GM23338 (cell line): ENCODE results near the gene MTREX. TPM values are rescaled to one million over a fixed set of nuclear protein-coding genes. Genes with fewer than 3 reads are reported as not detected.
A peak's percentile ranks its signal among the peaks of the same experiment; 100 is the strongest.

Experiments
- ATAC-seq: fragments of 200-7000 bp; cut with Tn5 transposase; 3 replicates; pipeline ENCODE4 v1.9.1; 2020
- DNase-seq: peaks from one replicate; pipeline ENCODE4 v3.0.0-alpha.2; 2015; ENCODE audit warnings: low spot score
- H2AFZ ChIP-seq: fragments of 200-600 bp; sonication (generic); 2 replicates; pipeline ENCODE4 v1.8.0; 2016; ENCODE audit warnings: antibody characterized with exemption, mild to moderate bottlenecking, moderate library complexity
- H3F3A ChIP-seq: fragments of 200-600 bp; sonication (generic); replicated peaks from 2 replicates; pipeline ENCODE4 v1.8.0; 2017; ENCODE audit warnings: antibody characterized with exemption, mixed run types, low read depth
- H3K27ac ChIP-seq: fragments of 200-600 bp; sonication (generic); 2 replicates; pipeline ENCODE4 v1.6.1; 2016; ENCODE audit warnings: low read depth
- H3K27me3 ChIP-seq: fragments of 200-600 bp; sonication (generic); 2 replicates; pipeline ENCODE4 v1.8.0; 2016; ENCODE audit warnings: mild to moderate bottlenecking, mixed run types, moderate library complexity; ENCODE audit not compliant: insufficient read depth
- H3K36me3 ChIP-seq: fragments of 200-600 bp; sonication (generic); 2 replicates; pipeline ENCODE4 v1.8.0; 2016; ENCODE audit warnings: mild to moderate bottlenecking; ENCODE audit not compliant: insufficient read depth
- H3K4me1 ChIP-seq: fragments of 200-600 bp; sonication (generic); 2 replicates; pipeline ENCODE4 v1.8.0; 2016; ENCODE audit warnings: mild to moderate bottlenecking, moderate library complexity; ENCODE audit not compliant: insufficient read depth
- H3K4me2 ChIP-seq: fragments of 200-600 bp; sonication (generic); 2 replicates; pipeline ENCODE4 v1.7.1; 2017; ENCODE audit warnings: mixed run types
- H3K4me3 ChIP-seq: fragments of 200-600 bp; sonication (generic); 2 replicates; pipeline ENCODE4 v1.6.1; 2016; ENCODE audit warnings: mixed run types
- H3K79me2 ChIP-seq: fragments of 200-600 bp; sonication (generic); replicated peaks from 2 replicates; pipeline ENCODE4 v1.8.0; 2017; ENCODE audit warnings: mild to moderate bottlenecking; ENCODE audit not compliant: insufficient read depth
- H3K9me2 ChIP-seq: fragments of 200-600 bp; sonication (generic); 2 replicates; pipeline ENCODE4 v1.8.0; 2017; ENCODE audit not compliant: insufficient read depth
- H4K20me1 ChIP-seq: fragments of 200-600 bp; sonication (generic); replicated peaks from 2 replicates; pipeline ENCODE4 v1.8.0; 2017; ENCODE audit warnings: mild to moderate bottlenecking; ENCODE audit not compliant: insufficient read depth
- H3K27ac Mint-ChIP-seq: 2 replicates; pipeline ENCODE4 v1.8.0; 2020; ENCODE audit warnings: inconsistent platforms, mild to moderate bottlenecking, moderate library complexity, mixed read lengths
- H3K27me3 Mint-ChIP-seq: 3 replicates; pipeline ENCODE4 v1.8.0; 2022; ENCODE audit warnings: low read depth, mild to moderate bottlenecking, moderate library complexity, mixed read lengths, inconsistent platforms; ENCODE audit not compliant: insufficient read depth, poor library complexity
- H3K36me3 Mint-ChIP-seq: 3 replicates; pipeline ENCODE4 v1.8.0; 2021; ENCODE audit warnings: low read depth, mild to moderate bottlenecking, inconsistent platforms, moderate library complexity, mixed read lengths
- H3K4me1 Mint-ChIP-seq: 3 replicates; pipeline ENCODE4 v1.8.0; 2020; ENCODE audit warnings: mild to moderate bottlenecking, inconsistent platforms, mixed read lengths
- H3K4me3 Mint-ChIP-seq: 3 replicates; pipeline ENCODE4 v1.8.0; 2021; ENCODE audit warnings: moderate library complexity, mild to moderate bottlenecking, inconsistent platforms, mixed read lengths
- H3K9me3 Mint-ChIP-seq: 3 replicates; pipeline ENCODE4 v1.8.0; 2020; ENCODE audit warnings: moderate library complexity, mild to moderate bottlenecking, inconsistent platforms, mixed read lengths
- CREB1 ChIP-seq: fragments of 250-450 bp; sonication (Bioruptor Pico); IDR thresholded peaks from 2 replicates; pipeline ENCODE4 v1.5.0; 2020; ENCODE audit warnings: low read depth, mild to moderate bottlenecking, moderate library complexity
- CTCF ChIP-seq, 2 experiments: fragments of 200-600 bp in 1 of 2; sonication (generic) in 1 of 2; conservative IDR thresholded peaks; 2 replicates each; pipeline versions ENCODE4 v1.5.1 to v1.6.1; 2016 to 2017; ENCODE audit warnings: antibody characterized with exemption in 2 of 2, low read depth in 2 of 2, mild to moderate bottlenecking in 2 of 2, moderate library complexity in 1 of 2
- EZH2phosphoT487 ChIP-seq: fragments of 200-600 bp; sonication (generic); IDR thresholded peaks from one replicate; pipeline ENCODE4 v1.8.1; 2018; ENCODE audit warnings: antibody characterized with exemption; ENCODE audit not compliant: unreplicated experiment
- JUNB ChIP-seq: IDR thresholded peaks from one replicate; pipeline ENCODE4 v1.6.1; 2016; ENCODE audit warnings: antibody characterized with exemption; ENCODE audit not compliant: unreplicated experiment
- NANOG ChIP-seq: IDR thresholded peaks from 2 replicates; pipeline ENCODE4 v1.6.1; 2016; ENCODE audit warnings: antibody characterized with exemption, borderline replicate concordance
- REST ChIP-seq: IDR thresholded peaks from one replicate; pipeline ENCODE4 v1.6.1; 2018; ENCODE audit warnings: antibody characterized with exemption; ENCODE audit not compliant: unreplicated experiment
- STAT1 ChIP-seq: IDR thresholded peaks from one replicate; pipeline ENCODE4 v1.6.1; 2016; ENCODE audit warnings: antibody characterized with exemption; ENCODE audit not compliant: unreplicated experiment
- ZNF331 ChIP-seq: fragments of 250-450 bp; sonication (Bioruptor Pico); IDR thresholded peaks from 2 replicates; pipeline ENCODE4 v1.5.0; 2020; ENCODE audit warnings: low read depth, mild to moderate bottlenecking, moderate library complexity
- ZNF462 ChIP-seq: fragments of 250-450 bp; sonication (Bioruptor Pico); IDR thresholded peaks from 2 replicates; pipeline ENCODE4 v1.5.0; 2020; ENCODE audit warnings: mild to moderate bottlenecking, moderate library complexity
- polyA plus RNA-seq: library from polyadenylated mRNA; unstranded; fragments of >200 nt; fragmentation: Nextera tagmentation; extraction: Ambion mirVana; gene quantifications from 2 replicates; pipeline ENCODE4 v1.2.1, GENCODE V29; 2016
- total RNA-seq: library from RNA; depleted of rRNA; stranded (reverse); fragments of >200 nt; shearing (Covaris generic); gene quantifications from 2 replicates; pipeline ENCODE4 v1.2.3, GENCODE V29; 2014

Gene MTREX
- total and polyA plus RNA-seq, 2 experiments from 2014 or later: 47.5 to 94.9 TPM

- TF ChIP-seq CTCF (conservative IDR thresholded peaks at IDR 0.05; ENCODE audit: low read depth in 2 of 2) (no peak), ZNF331 (CRISPR knock-in tag) (no peak)
These were observed 37.5 kb downstream of the MTREX start (continued) for GRCh38 chr5:55345327-55345726.

GRCh38 chr5:55347786-55348185 lies 40.0 kb downstream of the MTREX start:
- no peak for ATAC-seq
- Histone ChIP-seq H3K27me3 (no peaks in the 10 kb centered on the region), H3K79me2 (no peaks in the 10 kb centered on the region), H2AFZ (no peak overlapping the region), H3K9me2 (no peaks in the 10 kb centered on the region), H3K4me2 (no peak overlapping the region), H3K36me3 (peaks cover 53% of the 10 kb centered on the region), H3K4me1 (no peaks in the 10 kb centered on the region), H3K4me3 (no peak overlapping the region), H3K27ac (no peak overlapping the region), H3F3A (peaks cover 8% of the 10 kb centered on the region), H4K20me1 (no peaks in the 10 kb centered on the region)
- no peak overlapping the region for H3K4me3 Mint-ChIP-seq
- peak overlapping the region; percentile 34; the same call in 1 of the 2 replicates for H3K27ac Mint-ChIP-seq
- TF ChIP-seq NANOG (no peak), ZNF462 (CRISPR knock-in tag) (no peak), STAT1 (no peak), EZH2phosphoT487 (no peak), REST (no peak), CREB1 (CRISPR knock-in tag) (no peak), JUNB (no peak)
- H3K9me3 Mint-ChIP-seq: peaks cover 4% of the 10 kb centered on the region; the same call in 2 of the 3 replicates
- H3K4me1 Mint-ChIP-seq: no peaks in the 10 kb centered on the region
- DNase-seq: no peak
- H3K36me3 Mint-ChIP-seq: peaks cover 85% of the 10 kb centered on the region
- H3K27me3 Mint-ChIP-seq: no peaks in the 10 kb centered on the region
